HCT116 (cell line): ENCODE results near the gene SLC6A2. TPM values are rescaled to one million over a fixed set of nuclear protein-coding genes. Genes with fewer than 3 reads are reported as not detected.

Experiments
- ATAC-seq: fragments of 200-7000 bp; cut with Tn5 transposase; 2 replicates; pipeline ENCODE4 v1.9.1; 2020; ENCODE audit warnings: mild to moderate bottlenecking, moderate library complexity
- BruUV-seq: library from RNA; stranded (reverse); fragments of 400-500 nt; replicated peaks from 2 replicates; lab custom pipeline; 2021; lab: Mats Ljungman, UMichigan
- CTCF ChIA-PET: fragments of 300-600 bp; sonication (Branson Sonifier 250); formaldehyde crosslinking; loops from one replicate; lab custom pipeline; 2021; ENCODE audit warnings: antibody characterized with exemption; lab: Charles Lee
- POLR2A ChIA-PET: fragments of 300-600, 350-600 bp; sonication (Branson Sonifier 250); formaldehyde crosslinking; loops from one replicate; lab custom pipeline; 2021; ENCODE audit warnings: antibody characterized with exemption; lab: Charles Lee
- RAD21 ChIA-PET, 2 experiments: fragments of 300-600 bp; sonication (Branson Sonifier 250); formaldehyde crosslinking; loops; one replicate each; lab custom pipeline; 2023; ENCODE audit warnings: low total read pairs in 2 of 2; ENCODE audit not compliant: uncharacterized antibody in 2 of 2, unreplicated experiment in 2 of 2, low non-redundant PET in 1 of 2; lab: Charles Lee
- DNase-seq: peaks from one replicate; pipeline ENCODE4 v3.0.0-alpha.2; 2010; ENCODE audit warnings: low read depth, low spot score
- H2AFZ ChIP-seq: fragments of 200-600 bp; shearing (Covaris generic), sonication (generic); 2 replicates; pipeline ENCODE4 v1.6.1; 2017; ENCODE audit warnings: low read depth, mixed run types, mixed read lengths, antibody characterized with exemption, low read length; ENCODE audit not compliant: poor library complexity, severe bottlenecking
- H3K27ac ChIP-seq: 2 replicates; pipeline ENCODE4 v1.5.1; 2012; ENCODE audit warnings: low read depth, low read length
- H3K27me3 ChIP-seq: fragments of 200-600 bp; sonication (generic); 2 replicates; pipeline ENCODE4 v1.6.1; 2016; ENCODE audit warnings: mixed run types, low read length, mixed read lengths; ENCODE audit not compliant: insufficient read depth
- H3K36me3 ChIP-seq, 2 experiments: fragments of 200-500 bp in 1 of 2; fragments of 200-600 bp in 1 of 2; sonication (Bioruptor generic) in 1 of 2; sonication (generic) in 1 of 2; 2 replicates each; pipeline versions ENCODE4 v1.5.1 to v1.6.1; 2014 to 2016; ENCODE audit warnings: low read length in 2 of 2, inconsistent platforms in 1 of 2, mixed read lengths in 1 of 2, mixed run types in 1 of 2; ENCODE audit not compliant: insufficient read depth in 2 of 2, control insufficient read depth in 1 of 2
- H3K4me1 ChIP-seq, 2 experiments: fragments of 200-600 bp in 1 of 2; sonication (generic) in 1 of 2; 2 replicates each; pipeline versions ENCODE4 v1.5.1 to v1.6.1; 2012 to 2017; ENCODE audit warnings: low read length in 2 of 2, inconsistent platforms in 1 of 2, mild to moderate bottlenecking in 1 of 2, mixed read lengths in 1 of 2, mixed run types in 1 of 2, moderate library complexity in 1 of 2; ENCODE audit not compliant: insufficient read depth in 2 of 2, control insufficient read depth in 1 of 2
- H3K4me2 ChIP-seq: fragments of 200-600 bp; sonication (generic); 2 replicates; pipeline ENCODE4 v1.6.1; 2017; ENCODE audit warnings: mixed run types, low read length, mixed read lengths
- H3K4me3 ChIP-seq, 2 experiments: fragments of 200-600 bp in 1 of 2; sonication (generic) in 1 of 2; replicated peaks in 1 of 2; 2 replicates each; pipeline ENCODE4 v1.5.1; 2011 to 2016; ENCODE audit warnings: low read length in 2 of 2, control low read depth in 1 of 2, low read depth in 1 of 2, mild to moderate bottlenecking in 1 of 2, mixed read lengths in 1 of 2, mixed run types in 1 of 2
- H3K79me2 ChIP-seq: fragments of 200-600 bp; sonication (generic); 2 replicates; pipeline ENCODE4 v1.6.1; 2017; ENCODE audit warnings: mild to moderate bottlenecking, mixed run types, low read length, moderate library complexity, mixed read lengths; ENCODE audit not compliant: insufficient read depth
- H3K9ac ChIP-seq: fragments of 200-600 bp; sonication (generic); 2 replicates; pipeline ENCODE4 v1.6.1; 2016; ENCODE audit warnings: low read length, mixed read lengths
- H3K9me2 ChIP-seq: fragments of 200-600 bp; sonication (generic), shearing (Covaris generic); 2 replicates; pipeline ENCODE4 v1.6.1; 2017; ENCODE audit warnings: mixed run types, mild to moderate bottlenecking, moderate library complexity; ENCODE audit not compliant: insufficient read depth
- H3K9me3 ChIP-seq, 2 experiments: fragments of 200-500 bp in 1 of 2; fragments of 200-600 bp in 1 of 2; sonication (Bioruptor generic) in 1 of 2; sonication (generic) in 1 of 2; 2 replicates each; pipeline ENCODE4 v1.6.1; 2014 to 2017; ENCODE audit warnings: low read length in 2 of 2, mixed read lengths in 2 of 2, inconsistent platforms in 1 of 2, low read depth in 1 of 2, mild to moderate bottlenecking in 1 of 2, mixed run types in 1 of 2, moderate library complexity in 1 of 2; ENCODE audit not compliant: control insufficient read depth in 1 of 2, insufficient read depth in 1 of 2
- H4K20me1 ChIP-seq: fragments of 200-600 bp; sonication (generic), shearing (Covaris generic); 2 replicates; pipeline ENCODE4 v1.6.1; 2017; ENCODE audit warnings: mixed run types, mild to moderate bottlenecking, moderate library complexity; ENCODE audit not compliant: insufficient read depth
- CBX3 ChIP-seq: IDR thresholded peaks from 2 replicates; pipeline ENCODE4 v1.6.1; 2012; ENCODE audit warnings: low read depth
- CTCF ChIP-seq, 3 experiments: fragments of 200-600 bp in 1 of 3; sonication (generic) in 1 of 3; IDR thresholded peaks in 2 of 3; conservative IDR thresholded peaks in 1 of 3; 2 replicates each; pipeline ENCODE4 v1.5.1; 2012 to 2017; ENCODE audit warnings: low read depth in 2 of 3, low read length in 2 of 3, antibody characterized with exemption in 1 of 3, borderline replicate concordance in 1 of 3, control low read depth in 1 of 3, mild to moderate bottlenecking in 1 of 3, mixed read lengths in 1 of 3, mixed run types in 1 of 3, moderate library complexity in 1 of 3; ENCODE audit not compliant: insufficient read depth in 1 of 3
- EGR1 ChIP-seq: IDR thresholded peaks from 2 replicates; pipeline ENCODE4 v1.6.1; 2012; ENCODE audit warnings: low read depth
- FOSL1 ChIP-seq: IDR thresholded peaks from 2 replicates; pipeline ENCODE4 v1.6.1; 2012; ENCODE audit warnings: low read depth
- POLR2A ChIP-seq: IDR thresholded peaks from 2 replicates; pipeline ENCODE4 v1.7.0; 2011; ENCODE audit warnings: borderline replicate concordance; ENCODE audit not compliant: insufficient read depth, insufficient read length; ENCODE audit errors: extremely low read depth
- RAD21 ChIP-seq: IDR thresholded peaks from 2 replicates; pipeline ENCODE4 v1.6.1; 2012; ENCODE audit warnings: low read depth, mild to moderate bottlenecking
- SP1 ChIP-seq: IDR thresholded peaks from 2 replicates; pipeline ENCODE4 v1.6.1; 2012; ENCODE audit warnings: low read depth
- SRF ChIP-seq: IDR thresholded peaks from 2 replicates; pipeline ENCODE4 v1.6.1; 2012; ENCODE audit warnings: low read depth
- TCF7L2 ChIP-seq: IDR thresholded peaks from 2 replicates; pipeline ENCODE4 v1.7.0; 2011; ENCODE audit warnings: borderline replicate concordance, inconsistent platforms; ENCODE audit not compliant: insufficient read depth, insufficient read length; ENCODE audit errors: extremely low read depth
- ZBTB33 ChIP-seq: IDR thresholded peaks from 2 replicates; pipeline ENCODE4 v1.6.1; 2011; ENCODE audit warnings: mild to moderate bottlenecking, low read length, moderate library complexity; ENCODE audit not compliant: insufficient replicate concordance; ENCODE audit errors: extremely low read depth
- intact Hi-C: fragments of 100-400 bp; cut with micrococcal nuclease; formaldehyde crosslinking; loops from 2 replicates; pipeline ENCODE4 v1.10.0; 2022
- total RNA-seq: library from RNA; stranded (reverse); gene quantifications from one replicate; pipeline ENCODE4 v1.2.1, GENCODE V29; 2021; ENCODE audit not compliant: unreplicated experiment

Gene SLC6A2
- total RNA-seq, 1 experiment from 2014 or later, result not detected

- intact Hi-C loops, result no loop called here
- CTCF ChIA-PET, result interaction anchor here (1.3 kb wide), 1 partner anchor 178 kb away, joined by 5 read pairs; no protein-coding TSS in a partner anchor
- no peak overlapping the region for H3K9ac ChIP-seq
- H3K27me3 ChIP-seq, result peaks cover 61% of the 10 kb centered on the region
- no peaks in the 10 kb centered on the region for H3K36me3 ChIP-seq
- H3K4me2 ChIP-seq, result no peak overlapping the region
- BruUV-seq, result no TSS peak
- H3K27ac ChIP-seq, result no peak overlapping the region
- no peak for TF ChIP-seq EGR1
- no peak for TF ChIP-seq ZBTB33
- TF ChIP-seq FOSL1, result no peak
- TF ChIP-seq SRF, result no peak
- TF ChIP-seq CBX3, result no peak
- TF ChIP-seq POLR2A, result no peak
- TF ChIP-seq RAD21, result peak; percentile 45
- TF ChIP-seq CTCF (IDR thresholded peaks at IDR 0.05 in 2 of 3, conservative IDR thresholded peaks at IDR 0.05 in 1 of 3; ENCODE audit: borderline replicate concordance in 1 of 3, insufficient read depth in 1 of 3, low read depth in 2 of 3, low read length in 2 of 3), result peak; percentile 20 to 32 (median 26); a peak in 3 of 6 replicates
- no peak for TF ChIP-seq TCF7L2
- no peak for TF ChIP-seq SP1
- no peaks in the 10 kb centered on the region for H4K20me1 ChIP-seq
- RAD21 ChIA-PET, result no interaction called here
- no peaks in the 10 kb centered on the region for H3K4me1 ChIP-seq
- no peaks in the 10 kb centered on the region for H3K9me2 ChIP-seq
- no peaks in the 10 kb centered on the region for H3K79me2 ChIP-seq
- DNase-seq (peak; percentile 8), ATAC-seq (peak; percentile 75)
- H3K4me3 ChIP-seq, result no peak overlapping the region
- no peaks in the 10 kb centered on the region for H3K9me3 ChIP-seq
- H2AFZ ChIP-seq, result no peak overlapping the region
- POLR2A ChIA-PET, result no interaction called here
Observed at GRCh38 chr16:55643161-55643970, 12.4 kb upstream of the SLC6A2 start.
